Measurements from ENCODE around the gene ARL9.

Gene ARL9

GRCh38 chr4:56466910-56467283 is 38.7 kb upstream of the ARL9 start:
- POLR2A ChIA-PET (ENCODE audit: low non-redundant PET): interaction anchor here (0.6 to 1.2 kb wide), 3 partner anchors 26 to 31 kb away, joined by 3 to 13 read pairs (median 8); partner anchors contain the start of gene PAICS
- peak overlapping the region; percentile 91 for H3K27ac ChIP-seq
- TF ChIP-seq CTCF (conservative IDR thresholded peaks at IDR 0.05; ENCODE audit: low read depth): no peak
- CTCF ChIA-PET: interaction anchor here (0.6 kb wide), 1 partner anchor 614 kb away, joined by 3 read pairs; no protein-coding TSS in a partner anchor
- DNase-seq (ENCODE audit: low spot score): no peak

- DNase-seq (ENCODE audit: low spot score): peak; percentile 88
- CTCF ChIA-PET: no interaction called here
- POLR2A ChIA-PET (ENCODE audit: low non-redundant PET): interaction anchor here (0.9 kb wide), 1 partner anchor 32 kb away, joined by 11 read pairs; the partner anchor contains the start of gene PPAT
- no peak for TF ChIP-seq CTCF (conservative IDR thresholded peaks at IDR 0.05; ENCODE audit: low read depth)
- H3K27ac ChIP-seq: peak within 1 kb of the TSS; percentile 91
Measured at GRCh38 chr4:56467284-56468096, 38.1 kb upstream of the ARL9 start, which contains the start of gene SRP72. Gene SRP72 (plus strand): TSS chr4:56467617. CDS start chr4:56467636, 19 bp downstream.

GRCh38 chr4:56468097-56468422 is 37.5 kb upstream of the ARL9 start:
- POLR2A ChIA-PET (ENCODE audit: low non-redundant PET): interaction anchor here (0.5 to 1.0 kb wide), 3 partner anchors 11 to 81 kb away, joined by 3 to 11 read pairs (median 3); partner anchors contain the start of genes AASDH and PPAT
- H3K27ac ChIP-seq: peak overlapping the region; percentile 91
- peak; percentile 55 for DNase-seq (ENCODE audit: low spot score)
- TF ChIP-seq CTCF (conservative IDR thresholded peaks at IDR 0.05; ENCODE audit: low read depth): no peak
- CTCF ChIA-PET: no interaction called here

- no peak overlapping the region for H3K27ac ChIP-seq
- ChIA-PET POLR2A (ENCODE audit: low non-redundant PET) (interaction anchor here (0.6 kb wide), 1 partner anchor 19 kb away, joined by 3 read pairs; no protein-coding TSS in a partner anchor), CTCF (no interaction called here)
- no peak for TF ChIP-seq CTCF (conservative IDR thresholded peaks at IDR 0.05; ENCODE audit: low read depth)
- no peak for DNase-seq (ENCODE audit: low spot score)
Measured at GRCh38 chr4:56469489-56470210, 35.9 kb upstream of the ARL9 start.

- CTCF ChIA-PET: interaction anchor here (0.6 kb wide), 1 partner anchor 1359 kb away, joined by 3 read pairs; no protein-coding TSS in a partner anchor
- no peak for DNase-seq (ENCODE audit: low spot score)
- no peak overlapping the region for H3K27ac ChIP-seq
- POLR2A ChIA-PET (ENCODE audit: low non-redundant PET): no interaction called here
- no peak for TF ChIP-seq CTCF (conservative IDR thresholded peaks at IDR 0.05; ENCODE audit: low read depth)
Measured at GRCh38 chr4:56475917-56476316, 29.7 kb upstream of the ARL9 start.

- TF ChIP-seq CTCF (conservative IDR thresholded peaks at IDR 0.05; ENCODE audit: low read depth): no peak
- ChIA-PET CTCF (no interaction called here), POLR2A (ENCODE audit: low non-redundant PET) (no interaction called here)
- no peak overlapping the region for H3K27ac ChIP-seq
- no peak for DNase-seq (ENCODE audit: low spot score)
Measured at GRCh38 chr4:56477192-56477702, 28.3 kb upstream of the ARL9 start.

Data from RWPE1 (cell line).